ENCODE results near the gene PSENEN.
"Not testable (repeated sequence)": the region's sequence is repeated elsewhere in the genome, so short reads cannot be mapped to it uniquely, and the experiment has no call there.

PSENEN gene

DNA sequence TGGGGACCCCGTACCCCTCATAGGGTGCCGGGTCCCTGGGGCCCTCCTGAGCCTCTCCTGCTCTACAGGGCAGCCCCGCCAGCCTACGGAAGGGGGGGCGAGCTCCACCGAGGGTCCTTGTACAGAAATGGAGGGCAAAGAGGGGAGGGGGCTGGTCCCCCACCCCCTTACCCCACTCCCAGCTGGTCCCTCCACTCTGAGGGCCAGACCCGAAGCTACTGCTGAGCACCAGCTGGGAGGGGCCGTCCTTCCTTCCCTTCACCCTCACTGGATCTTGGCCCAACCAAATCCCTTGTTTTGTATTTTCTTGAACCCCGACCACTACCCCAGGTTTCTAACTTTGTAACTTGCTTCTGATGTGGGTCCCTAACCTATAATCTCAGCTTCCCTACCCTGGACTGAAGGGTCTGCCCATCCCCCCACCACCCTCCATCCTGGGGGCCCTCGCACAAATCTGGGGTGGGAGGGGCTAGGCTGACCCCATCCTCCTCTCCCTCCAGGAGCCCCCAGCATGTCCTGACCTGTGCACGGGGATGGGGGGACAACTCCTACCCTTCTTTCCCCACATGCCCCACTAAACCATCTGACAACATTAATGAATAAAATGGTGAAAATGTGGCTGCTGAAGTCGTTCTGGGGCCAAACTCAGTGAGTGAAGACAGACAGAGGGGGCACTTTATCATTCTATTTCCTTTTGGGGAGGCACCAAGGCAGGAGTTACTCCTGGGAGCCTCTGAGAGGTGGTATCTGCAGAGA lies 42.9 kb downstream of the PSENEN start:
- DNase-seq (ENCODE audit: low read depth): no peak

GRCh38 chr19:35789195-35789977 lies 43.9 kb downstream of the PSENEN start:
- DNase-seq (ENCODE audit: low read depth): no peak

GRCh38 chr19:35789978-35790944 lies 44.8 kb downstream of the PSENEN start:
- DNase-seq (ENCODE audit: low read depth): no peak

- no peak for DNase-seq (ENCODE audit: low read depth)
Measured at GRCh38 chr19:35790981-35791813, 45.7 kb downstream of the PSENEN start.

DNA sequence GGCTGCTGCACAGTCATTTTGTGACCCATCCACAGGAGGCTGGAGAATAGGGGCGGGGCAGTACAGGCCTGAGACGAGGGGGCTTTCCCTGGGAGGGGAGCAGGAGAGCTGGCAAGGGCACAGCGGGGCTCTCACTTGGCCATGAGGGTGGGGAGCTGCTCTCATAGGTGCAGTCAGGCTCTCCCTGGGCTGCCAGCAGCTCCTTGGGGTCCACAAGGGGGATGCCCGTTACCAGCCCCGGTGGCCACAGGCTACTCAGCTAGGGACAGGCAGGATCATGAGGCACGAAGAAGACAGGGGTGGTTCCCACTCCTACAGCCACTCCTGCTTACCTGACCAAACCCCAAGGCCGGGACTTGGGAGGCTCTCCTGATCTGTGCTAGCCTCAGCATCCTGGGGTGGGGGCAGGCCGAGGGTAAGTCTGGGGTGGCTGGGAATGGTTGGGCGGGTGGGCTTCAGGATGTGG lies 46.4 kb downstream of the PSENEN start:
- no peak for DNase-seq (ENCODE audit: low read depth)

GRCh38 chr19:35792312-35792711 lies 46.9 kb downstream of the PSENEN start:
- no peak for DNase-seq (ENCODE audit: low read depth)

DNA sequence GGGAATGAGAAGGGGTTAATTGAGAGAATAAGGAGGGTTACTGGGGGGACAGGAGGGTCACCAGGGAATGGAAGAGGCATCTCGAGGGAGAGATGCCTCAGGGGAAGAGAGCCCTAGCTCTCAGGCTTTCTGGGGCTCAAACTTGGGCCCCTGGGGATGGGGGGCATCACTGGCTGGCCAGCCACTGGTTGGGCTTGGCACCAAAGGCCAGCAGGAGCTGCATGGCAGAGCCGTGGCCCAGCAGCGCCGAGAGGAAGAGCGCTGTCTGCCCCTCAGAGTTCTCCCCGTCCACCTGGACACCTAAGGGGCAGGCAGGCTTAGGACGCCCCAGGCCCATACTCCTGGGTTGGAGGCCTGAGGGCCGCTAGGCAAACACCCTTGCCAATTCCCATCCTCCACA lies 47.4 kb downstream of the PSENEN start:
- DNase-seq (ENCODE audit: low read depth): no peak

- no peak for DNase-seq (ENCODE audit: low read depth)
Measured at GRCh38 chr19:35793381-35794165, 48.1 kb downstream of the PSENEN start.

DNA sequence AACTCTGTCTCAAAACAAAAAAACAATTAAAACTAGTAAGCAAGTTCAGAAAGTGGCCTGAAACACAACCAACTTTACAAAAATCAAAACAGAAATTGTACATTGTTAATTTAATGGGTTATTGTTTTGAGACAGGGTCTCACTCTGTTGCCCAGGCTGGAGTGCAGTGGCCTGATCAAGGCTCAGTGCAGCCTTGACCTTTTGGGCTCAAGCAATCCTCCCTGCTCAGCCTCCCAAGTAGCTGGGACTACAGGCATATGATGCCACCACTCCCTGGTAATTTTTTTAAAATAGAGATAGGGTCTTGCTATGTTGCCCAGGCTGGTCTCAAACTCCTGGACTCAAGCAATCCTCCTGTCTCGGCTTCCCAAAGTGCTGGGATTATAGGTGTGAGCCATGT lies 50.1 kb downstream of the PSENEN start:
- not testable (repeated sequence) for DNase-seq (ENCODE audit: low read depth)
